ENCODE measurements around the gene C12orf43. TPM values are rescaled to one million over a fixed set of nuclear protein-coding genes. Genes with fewer than 3 reads are reported as not detected.

Gene C12orf43
- total RNA-seq, 1 donor from 2014 or later = 18.5 TPM

DNA sequence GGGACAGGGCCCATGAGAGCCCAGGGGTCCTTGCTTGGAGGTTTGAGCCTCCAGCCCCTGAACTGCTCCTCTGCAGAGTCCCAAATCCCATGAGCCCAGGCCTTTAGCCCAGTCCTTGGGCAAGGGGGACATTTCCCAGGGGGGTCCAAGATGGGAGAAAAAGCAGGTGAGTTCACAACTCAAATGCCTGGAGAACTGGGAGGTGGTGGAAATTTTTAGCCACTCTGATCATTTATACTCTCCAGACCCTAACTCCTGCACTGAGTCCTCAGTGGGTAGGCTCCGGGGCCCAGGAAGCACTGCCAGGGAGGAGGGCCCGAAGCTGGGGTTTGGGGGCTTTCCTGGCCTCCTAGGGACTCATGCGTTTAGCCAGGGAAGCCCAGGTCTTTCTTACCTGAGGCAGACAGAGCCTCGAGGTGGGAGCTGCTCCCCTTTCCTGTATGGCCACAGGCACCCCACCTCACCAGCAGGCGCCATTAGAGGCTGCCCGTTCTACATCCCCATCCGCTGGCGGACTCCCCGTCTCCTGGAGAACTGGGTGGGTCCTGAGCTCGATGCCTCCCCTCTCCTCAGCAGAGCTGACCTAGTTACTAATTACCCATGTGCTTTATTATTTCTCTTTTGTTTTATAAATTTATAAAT, 36.9 kb downstream of the C12orf43 start:
- no peak for DNase-seq (ENCODE audit: low read depth, low spot score)

DNA sequence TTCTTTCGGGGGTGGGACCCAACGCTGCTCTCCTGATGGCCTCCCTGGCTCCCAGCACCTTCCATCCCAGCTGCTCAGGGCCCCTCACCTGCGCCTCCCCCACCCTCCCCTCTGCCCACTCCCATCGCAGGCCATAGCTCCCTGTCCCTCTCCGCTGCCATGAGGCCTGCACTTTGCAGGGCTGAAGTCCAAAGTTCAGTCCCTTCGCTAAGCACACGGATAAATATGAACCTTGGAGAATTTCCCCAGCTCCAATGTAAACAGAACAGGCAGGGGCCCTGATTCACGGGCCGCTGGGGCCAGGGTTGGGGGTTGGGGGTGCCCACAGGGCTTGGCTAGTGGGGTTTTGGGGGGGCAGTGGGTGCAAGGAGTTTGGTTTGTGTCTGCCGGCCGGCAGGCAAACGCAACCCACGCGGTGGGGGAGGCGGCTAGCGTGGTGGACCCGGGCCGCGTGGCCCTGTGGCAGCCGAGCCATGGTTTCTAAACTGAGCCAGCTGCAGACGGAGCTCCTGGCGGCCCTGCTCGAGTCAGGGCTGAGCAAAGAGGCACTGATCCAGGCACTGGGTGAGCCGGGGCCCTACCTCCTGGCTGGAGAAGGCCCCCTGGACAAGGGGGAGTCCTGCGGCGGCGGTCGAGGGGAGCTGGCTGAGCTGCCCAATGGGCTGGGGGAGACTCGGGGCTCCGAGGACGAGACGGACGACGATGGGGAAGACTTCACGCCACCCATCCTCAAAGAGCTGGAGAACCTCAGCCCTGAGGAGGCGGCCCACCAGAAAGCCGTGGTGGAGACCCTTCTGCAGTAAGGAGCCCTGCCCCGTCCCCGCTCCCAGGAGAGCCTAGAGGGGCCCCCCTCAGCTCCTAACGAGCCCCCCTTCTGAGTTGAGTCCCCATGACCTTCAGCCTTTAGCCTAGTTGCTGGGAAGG, 37.7 kb downstream of the C12orf43 start, which contains the start of gene HNF1A:
Gene HNF1A (plus strand): TSS at position 248 of the 924 bp plus-strand sequence. CDS start 226 bp downstream, at position 474.
- DNase-seq (ENCODE audit: low read depth, low spot score) = no peak

DNA sequence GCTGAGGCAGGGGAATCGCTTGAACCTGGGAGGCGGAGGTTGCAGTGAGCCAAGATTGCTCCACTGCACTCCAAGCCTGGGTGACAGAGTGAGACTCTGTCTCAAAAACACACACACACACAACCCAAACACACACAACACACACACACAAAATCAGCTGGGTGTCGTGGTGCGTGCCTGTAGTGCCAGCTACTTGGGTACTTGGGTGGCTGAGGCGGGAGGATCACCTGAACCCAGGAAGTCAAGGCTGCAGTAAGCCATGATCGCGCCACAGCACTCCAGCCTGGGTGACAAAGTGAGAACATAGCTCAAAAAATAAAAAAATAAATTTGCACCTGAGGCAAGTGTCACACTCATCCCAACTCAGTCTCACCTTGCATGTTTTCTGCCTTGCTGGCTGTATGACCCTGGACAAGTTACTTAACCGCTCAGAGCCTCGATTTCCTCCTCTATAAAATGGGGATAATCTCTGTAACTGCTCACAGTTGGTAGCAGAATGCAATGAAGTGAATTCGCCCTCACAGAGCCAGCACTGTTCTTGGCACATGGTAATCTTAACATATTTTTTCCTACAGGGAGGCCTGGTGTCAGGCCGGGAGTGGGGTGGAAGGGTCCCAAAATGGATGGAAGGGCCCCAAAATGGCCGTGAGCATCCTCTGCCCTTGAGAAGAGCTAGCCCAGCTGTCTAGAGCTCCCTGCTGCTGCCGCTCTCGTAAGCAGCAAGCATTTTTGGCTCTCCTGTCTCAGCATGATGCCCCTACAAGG, 38.6 kb downstream of the C12orf43 start:
- DNase-seq (ENCODE audit: low read depth, low spot score) = no peak

DNA sequence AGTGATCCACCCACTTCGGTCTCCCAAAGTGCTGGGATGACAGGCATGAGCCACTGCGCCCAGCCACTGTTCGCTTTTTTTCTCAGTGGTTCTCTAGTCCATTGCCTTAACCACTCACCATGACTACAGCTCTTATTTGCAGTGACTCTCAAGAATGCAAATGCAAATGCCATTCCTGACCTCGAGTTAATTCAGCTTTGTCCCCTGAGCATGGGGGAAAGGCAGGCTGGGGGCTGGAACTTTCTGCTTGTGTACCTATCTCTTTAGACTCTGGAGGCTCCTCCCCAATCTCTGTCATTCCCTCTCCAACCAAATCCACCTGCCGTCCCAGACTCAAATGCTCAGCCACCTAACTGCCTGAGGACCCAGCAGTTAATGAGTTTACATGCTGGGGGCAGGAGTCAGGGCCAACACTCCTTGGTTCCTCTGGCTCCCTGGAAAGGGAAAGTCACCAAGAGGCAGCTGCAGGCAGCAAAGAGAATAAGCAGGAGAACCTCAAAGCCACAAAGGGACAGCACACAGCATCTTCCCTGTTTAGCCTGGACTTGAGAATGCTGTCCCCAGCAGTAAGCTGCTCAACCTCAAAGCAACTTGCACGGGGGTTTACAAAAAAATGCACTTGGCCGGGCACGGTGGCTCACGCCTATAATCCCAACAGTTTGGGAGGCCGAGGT, 43.3 kb downstream of the C12orf43 start:
- no peak for DNase-seq (ENCODE audit: low read depth, low spot score)

DNA sequence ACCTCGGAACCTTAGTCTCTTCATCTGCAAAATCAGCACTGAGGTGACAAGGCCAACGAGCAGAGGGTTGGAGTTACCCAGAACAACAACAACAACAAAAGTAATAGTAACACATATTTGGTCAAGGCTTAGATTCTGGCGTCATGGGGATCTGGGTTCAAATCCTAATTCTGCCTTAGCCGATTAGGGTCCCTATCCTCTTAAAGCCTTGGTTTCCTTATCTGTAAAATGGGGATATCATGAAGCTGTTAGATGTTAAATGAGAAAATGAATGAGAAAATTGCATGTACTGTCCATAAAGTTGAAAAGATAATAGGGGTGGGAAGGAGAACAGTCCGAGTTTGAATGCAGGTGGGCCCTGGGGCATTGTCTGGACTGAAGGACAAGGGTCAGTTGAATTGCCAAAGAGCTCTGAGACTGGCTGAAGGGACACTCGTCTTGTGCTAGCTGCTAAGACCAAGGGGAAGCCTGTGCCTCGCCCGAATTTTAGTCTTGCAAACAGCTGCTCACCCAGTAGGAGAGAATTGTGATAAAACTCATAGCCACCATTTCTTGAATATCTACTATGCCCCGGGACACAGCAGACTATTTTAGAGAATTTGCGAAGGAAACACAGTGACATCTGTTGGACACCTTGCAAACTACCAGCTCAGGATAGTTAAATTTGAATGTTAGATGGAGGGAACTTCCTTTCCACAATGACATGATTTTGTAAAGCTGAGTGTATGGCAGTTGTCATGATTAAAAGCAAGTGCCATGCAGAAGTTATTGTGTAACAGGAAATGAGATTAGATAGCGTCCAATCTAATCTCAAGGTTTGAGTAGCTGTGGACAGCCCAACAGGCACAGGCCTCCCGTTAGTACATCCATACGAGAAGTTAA, 44.7 kb downstream of the C12orf43 start:
- DNase-seq (ENCODE audit: low read depth, low spot score) = no peak

DNA sequence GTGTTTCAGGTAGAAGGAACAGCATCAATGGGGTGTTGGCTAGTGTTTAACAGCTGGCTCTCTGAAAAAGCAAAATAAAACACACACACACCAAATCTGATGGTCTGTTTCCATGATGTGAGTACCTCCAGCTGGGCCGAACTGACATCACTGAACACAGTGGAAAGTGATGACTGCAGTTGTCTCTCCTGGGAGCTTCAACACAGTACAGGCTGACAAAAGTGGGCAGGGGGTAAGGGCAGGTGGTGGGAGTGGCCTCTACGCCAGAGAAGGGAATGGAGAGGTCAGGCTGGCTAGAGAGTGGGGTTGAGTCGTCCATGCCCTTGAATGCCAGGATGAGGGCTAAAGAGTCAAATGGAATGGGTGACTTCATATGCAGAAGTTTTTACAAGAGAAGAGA, 46.0 kb downstream of the C12orf43 start:
- DNase-seq (ENCODE audit: low read depth, low spot score) = no peak

DNA sequence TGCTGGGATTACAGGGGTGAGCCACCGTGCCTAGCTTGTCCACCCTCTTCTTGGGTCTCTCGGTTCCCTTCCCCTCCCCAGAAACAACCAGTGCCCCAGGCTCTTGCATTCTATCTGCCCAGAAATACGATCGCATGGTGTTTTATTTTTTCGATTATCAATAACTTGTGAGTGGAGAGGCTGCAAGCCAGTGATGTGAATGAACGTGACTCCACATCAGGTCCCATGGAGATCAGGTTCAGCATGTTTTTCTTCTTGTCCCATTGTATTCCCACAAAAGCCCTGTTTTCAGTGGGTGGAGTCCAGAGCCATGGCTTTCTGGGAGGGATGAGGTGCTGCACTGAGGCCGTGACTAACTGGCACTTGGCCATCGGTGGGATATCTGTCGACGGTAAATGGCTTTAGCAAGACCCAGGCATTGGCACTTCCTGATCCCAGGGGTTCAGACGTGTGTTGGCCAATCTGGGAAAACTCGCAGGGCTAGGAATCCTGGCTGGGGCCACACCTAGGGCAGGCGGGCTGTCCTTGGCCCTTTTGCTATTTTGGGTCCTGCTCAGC, 50.7 kb downstream of the C12orf43 start:
- no peak for DNase-seq (ENCODE audit: low read depth, low spot score)

DNA sequence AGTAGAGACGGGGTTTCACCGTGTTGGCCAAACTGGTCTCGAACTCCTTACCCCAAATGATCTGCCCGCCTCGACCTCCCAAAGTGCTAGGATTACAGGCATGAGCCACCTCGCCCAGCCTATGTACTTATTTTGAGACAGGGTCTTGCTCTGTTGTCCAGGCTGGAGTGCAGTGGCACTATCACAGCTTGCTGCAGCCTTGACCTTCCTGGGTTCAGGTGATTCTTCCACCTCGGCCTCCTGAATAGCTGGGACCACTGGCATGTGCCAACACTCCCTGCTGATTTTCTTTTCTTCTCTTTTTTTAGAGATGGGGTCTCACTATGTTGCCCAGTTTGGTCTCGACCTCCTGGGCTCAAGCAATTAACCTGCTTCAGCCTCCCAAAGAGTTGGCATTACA, 52.0 kb downstream of the C12orf43 start:
- DNase-seq (ENCODE audit: low read depth, low spot score) = no peak

DNA sequence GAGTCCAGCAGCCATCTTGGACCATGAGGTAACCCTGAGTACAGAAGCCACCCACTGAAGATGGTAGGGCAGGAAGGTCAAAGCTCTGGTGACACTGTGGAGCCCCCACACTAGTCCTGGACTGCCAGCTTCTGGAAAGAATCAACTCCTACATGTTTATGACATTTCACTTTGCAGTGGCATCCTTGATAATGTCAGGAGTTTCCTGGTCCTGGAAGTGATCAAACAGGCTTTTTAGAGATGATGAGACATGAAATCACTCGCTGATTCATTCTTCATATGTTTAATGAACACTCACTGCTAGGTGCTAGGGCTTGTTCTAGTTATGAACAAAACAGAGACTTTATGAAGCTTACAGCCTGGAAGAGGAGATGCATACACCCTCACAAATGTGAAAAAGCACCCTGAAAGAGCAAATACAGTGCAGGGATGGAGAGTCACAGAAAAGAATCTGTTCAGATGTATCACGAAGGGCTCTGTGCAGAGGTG, 53.7 kb downstream of the C12orf43 start:
- DNase-seq (ENCODE audit: low read depth, low spot score) = no peak

DNA sequence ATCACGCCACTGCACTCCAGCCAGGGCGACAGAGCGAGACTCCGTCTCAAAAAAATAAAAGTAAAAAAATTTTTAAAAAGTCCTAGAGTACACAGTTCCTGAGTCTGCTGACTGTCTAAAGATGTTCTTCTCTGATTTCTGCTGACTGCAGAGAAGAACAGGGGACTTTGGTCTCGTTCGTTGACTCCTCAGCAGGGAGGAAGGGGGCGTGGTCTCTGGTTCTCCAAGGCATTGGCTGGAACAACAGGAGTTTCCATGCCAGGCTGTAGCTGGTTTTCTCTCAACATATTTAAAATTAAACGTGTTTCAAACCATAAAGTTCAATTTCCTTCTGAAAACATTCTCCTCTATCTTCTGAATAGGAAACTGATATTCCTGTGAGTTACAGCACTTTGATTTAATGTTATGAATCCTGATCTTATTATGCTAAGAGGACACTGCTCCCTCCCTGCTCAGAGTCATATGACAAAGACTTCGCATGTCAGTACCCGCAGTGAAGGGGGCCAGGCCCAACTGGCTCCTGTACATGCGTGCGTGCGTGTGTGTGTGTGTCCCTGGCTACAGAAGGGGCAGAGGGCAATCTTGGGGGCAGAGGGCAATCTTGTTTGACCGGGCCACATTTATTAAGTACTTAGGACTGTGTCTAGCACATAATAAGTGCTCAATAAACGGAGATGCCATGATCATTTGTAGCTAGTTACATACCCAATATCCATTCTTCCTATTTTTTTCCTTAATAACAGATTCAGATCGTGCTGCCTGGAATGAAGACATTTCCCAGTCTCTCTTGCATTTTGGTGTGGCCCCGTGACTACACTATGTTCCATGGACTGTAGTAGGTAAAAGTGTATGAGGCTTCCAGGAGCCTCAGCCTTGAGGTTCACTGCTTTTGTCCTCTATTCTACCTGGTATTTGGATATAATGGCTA, 54.4 kb downstream of the C12orf43 start:
- DNase-seq (ENCODE audit: low read depth, low spot score) = no peak

DNA sequence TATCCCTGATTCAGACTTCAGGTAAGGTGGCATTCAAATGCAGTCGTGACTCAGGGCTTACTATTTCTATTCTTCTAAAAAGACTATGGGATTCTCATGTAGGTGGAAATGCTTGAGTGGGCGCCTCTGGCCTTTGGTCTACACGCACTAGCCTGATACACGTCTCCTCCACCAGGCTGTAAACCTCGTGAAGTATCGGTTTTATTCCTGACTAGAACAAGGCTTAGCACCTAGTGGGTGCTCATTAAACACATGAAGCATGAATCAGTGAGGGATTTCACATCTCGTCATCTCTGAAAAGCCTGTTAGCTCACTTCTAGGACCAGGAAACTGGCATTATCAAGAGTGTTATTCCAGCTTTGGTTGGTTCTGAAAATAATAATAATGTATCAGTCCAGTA, 55.6 kb downstream of the C12orf43 start:
- no peak for DNase-seq (ENCODE audit: low read depth, low spot score)

DNA sequence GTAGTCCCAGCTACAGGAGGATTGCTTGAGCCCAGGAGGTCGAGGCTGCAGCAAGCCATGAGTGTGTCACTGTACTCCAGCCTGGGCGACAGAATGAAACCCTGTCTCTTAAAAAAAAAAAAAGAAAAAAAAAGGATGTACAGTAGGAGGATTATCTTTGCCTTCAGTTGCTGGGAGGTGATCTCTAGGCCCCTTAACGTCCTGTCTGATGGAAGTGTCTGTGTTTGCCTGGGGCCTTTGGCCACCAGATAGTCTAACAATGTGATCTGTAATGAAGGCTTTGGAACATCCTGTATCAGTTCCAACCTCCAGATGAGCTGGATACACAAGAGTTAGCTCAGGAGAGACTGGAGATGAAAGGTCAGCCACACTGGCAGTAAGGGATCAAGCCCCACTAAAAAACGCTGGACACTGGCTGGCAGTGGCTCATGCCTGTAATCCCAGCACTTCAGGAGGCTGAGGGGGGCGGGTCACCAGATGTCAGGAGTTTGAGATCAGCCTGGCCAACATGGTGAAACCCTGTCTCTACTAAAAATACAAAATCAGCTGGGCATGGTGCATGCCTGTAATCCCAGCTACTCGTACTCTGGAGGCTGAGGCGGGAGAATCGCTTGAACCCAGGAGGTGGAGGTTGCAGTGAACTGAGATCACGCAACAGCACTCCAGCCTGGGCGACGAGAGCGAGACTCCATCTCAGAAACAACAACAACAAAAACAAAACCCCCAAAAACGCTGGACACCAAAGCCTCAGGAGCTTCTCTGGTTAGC, 57.0 kb downstream of the C12orf43 start:
- no peak for DNase-seq (ENCODE audit: low read depth, low spot score)

DNA sequence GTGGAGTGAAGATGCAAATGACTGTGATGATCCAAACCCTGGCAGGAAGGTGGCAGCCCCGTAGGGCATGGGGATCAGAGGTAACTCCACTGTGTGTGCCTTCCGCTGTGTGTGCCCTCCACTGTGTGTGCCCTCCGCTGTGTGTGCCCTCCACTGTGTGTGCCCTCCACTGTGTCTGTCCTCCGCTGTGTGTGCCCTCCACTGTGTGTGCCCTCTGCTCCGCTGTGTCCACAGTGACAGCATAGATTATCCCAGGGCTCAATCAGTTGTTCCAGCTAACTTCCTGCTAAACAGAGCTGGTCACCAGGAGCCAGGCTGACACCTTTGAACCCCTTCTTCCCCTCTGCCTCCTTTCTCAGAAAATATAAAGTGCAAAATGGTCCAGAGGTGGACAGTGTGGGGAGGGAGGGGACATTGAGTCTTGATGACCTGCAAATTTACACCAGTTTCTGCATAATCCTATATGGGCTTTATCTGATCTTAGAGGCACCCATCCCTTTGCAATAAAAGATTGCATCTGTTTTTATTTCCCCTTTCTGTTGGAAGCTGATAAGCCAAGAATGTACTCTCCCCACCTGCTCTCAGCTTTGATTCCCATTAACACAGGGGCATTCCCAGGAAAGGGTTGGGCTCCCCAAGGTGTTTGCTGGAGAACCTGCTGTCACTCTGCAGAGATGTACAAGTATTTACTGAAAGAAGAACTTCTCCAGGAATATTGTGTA, 59.5 kb downstream of the C12orf43 start:
- DNase-seq (ENCODE audit: low read depth, low spot score) = no peak

DNA sequence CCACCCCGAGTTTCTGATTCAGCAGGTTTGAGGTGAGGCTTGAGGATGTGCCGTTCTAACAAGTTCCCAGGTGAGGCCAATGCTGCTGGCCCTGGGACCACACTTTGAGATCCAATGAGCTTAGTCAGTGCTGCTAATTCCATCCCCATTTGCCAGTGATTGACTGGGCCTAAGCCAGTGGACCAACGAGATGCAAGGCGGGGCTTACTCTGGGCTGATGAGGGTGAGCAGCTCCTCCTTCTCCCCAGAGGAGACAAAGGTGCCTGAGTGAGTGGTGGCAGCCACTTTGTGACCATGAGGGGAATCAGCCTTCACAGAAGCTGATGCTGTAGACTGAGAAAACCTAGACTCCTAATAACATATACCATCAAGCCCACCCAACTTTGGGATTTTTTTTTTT, 61.1 kb downstream of the C12orf43 start:
- no peak for DNase-seq (ENCODE audit: low read depth, low spot score)

DNA sequence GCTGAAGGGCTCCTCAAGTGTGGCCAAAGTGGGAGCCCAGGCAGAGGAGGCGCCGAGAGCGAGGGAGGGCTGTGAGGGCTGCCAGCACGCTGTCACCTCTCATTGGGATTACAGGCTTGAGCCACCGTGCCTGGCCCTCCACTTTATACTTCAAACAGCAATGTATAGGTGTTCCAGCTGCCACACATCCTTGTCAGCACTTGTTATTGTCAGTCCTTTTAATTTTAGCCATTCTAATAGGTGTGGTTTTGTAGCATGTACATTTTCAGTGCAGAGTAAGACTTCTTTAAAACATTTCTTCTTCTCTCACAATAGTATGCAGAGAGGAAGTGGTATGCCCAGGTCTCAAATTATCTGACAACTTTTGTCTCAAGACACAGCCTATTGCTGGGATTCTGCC, 65.5 kb downstream of the C12orf43 start:
- no peak for DNase-seq (ENCODE audit: low read depth, low spot score)

Measured in pulmonary artery endothelial cell (primary cell).